ENCODE results near the gene GOT2. TPM values are rescaled to one million over a fixed set of nuclear protein-coding genes. Genes with fewer than 3 reads are reported as not detected.

The GOT2 gene
- total RNA-seq, 3 donors from 2014 or later = 15.4 to 56.2 (median 45.2) TPM

DNA sequence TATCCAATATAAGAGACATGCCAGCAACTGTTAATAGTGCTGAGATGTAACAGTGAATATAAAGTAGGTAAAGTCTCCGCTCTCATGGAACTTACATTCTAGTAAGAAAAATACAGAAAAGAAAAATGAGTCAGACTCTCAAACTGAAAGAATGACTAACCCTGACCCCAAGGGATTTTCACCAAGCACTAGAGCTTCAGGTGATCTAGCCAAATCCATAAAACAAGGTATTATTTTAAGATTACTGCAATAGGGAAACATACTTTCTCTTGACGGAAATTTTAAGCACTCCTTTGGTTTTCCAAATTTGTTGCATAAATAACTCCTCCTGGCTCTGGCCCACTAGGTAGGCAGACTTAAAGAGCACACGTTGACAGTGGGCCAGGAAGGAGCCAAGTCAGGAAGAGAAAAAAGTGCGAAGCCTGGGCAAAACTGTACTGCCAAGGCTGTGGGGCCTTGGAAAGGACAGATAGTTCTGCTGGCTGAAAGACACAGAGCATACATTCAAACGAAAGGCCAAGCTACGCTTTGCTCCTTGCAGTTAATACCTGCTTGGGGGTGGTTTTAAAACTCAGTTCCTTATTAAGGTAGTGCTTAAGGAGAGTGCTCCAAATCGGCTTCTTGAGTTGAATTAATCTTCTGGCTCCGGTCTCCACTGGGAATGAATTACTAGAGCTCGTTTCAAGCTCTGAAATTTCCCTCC is 1.4 kb downstream of the GOT2 start:
- DNase-seq (ENCODE audit: low spot score in 2 of 2) = no peak
- peak overlapping the region; percentile 59 to 73 for H3K27ac ChIP-seq
- no peaks in the 10 kb centered on the region for H3K4me1 ChIP-seq
- intact Hi-C loops (cut with DNase I; ENCODE audit: low total_unique reads) = no loop called here
- H3K4me3 ChIP-seq = peak overlapping the region in 2 of 3 donors; percentile 87 to 98
- H3K27me3 ChIP-seq = no peaks in the 10 kb centered on the region
- no peaks in the 10 kb centered on the region for H3K36me3 ChIP-seq
- no peaks in the 10 kb centered on the region for H3K9me3 ChIP-seq
- TF ChIP-seq, protein P1, sequence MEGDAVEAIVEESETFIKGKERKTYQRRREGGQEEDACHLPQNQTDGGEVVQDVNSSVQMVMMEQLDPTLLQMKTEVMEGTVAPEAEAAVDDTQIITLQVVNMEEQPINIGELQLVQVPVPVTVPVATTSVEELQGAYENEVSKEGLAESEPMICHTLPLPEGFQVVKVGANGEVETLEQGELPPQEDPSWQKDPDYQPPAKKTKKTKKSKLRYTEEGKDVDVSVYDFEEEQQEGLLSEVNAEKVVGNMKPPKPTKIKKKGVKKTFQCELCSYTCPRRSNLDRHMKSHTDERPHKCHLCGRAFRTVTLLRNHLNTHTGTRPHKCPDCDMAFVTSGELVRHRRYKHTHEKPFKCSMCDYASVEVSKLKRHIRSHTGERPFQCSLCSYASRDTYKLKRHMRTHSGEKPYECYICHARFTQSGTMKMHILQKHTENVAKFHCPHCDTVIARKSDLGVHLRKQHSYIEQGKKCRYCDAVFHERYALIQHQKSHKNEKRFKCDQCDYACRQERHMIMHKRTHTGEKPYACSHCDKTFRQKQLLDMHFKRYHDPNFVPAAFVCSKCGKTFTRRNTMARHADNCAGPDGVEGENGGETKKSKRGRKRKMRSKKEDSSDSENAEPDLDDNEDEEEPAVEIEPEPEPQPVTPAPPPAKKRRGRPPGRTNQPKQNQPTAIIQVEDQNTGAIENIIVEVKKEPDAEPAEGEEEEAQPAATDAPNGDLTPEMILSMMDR (IDR thresholded peaks at IDR 0.05) = no peak
- TF ChIP-seq POLR2A (IDR thresholded peaks at IDR 0.05) = no peak
- no peak for TF ChIP-seq POLR2AphosphoS5 (IDR thresholded peaks at IDR 0.05)

DNA sequence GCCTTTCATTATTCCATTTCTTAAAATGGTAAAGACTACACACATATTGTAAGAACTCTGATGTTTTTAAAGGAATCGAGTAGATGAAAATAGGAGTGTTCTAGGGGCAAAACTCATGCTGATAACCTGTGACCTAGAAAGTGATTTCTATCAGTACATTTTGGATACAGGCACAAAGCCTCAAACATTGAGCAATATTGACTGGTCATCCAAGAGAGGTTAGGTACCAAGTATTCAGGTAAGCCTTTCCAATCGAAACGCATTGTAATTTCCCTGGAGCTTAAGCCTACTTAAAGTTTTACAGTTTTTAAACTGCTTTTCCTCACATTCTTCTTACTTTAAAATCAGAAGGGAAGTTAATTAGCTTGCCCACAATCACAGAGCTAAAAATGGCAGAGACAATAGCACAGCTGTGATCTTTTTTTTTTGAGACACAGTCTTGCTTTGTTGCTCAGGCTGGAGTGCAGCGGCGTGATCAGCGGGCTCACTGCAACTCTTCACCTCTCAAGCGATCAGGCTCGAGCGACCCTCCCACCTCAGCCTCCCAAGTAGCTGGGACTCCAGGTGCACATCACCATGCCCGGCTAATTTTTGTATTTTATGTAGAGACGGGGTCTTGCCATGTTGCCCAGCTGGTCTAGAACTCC is 3.3 kb downstream of the GOT2 start:
- DNase-seq (ENCODE audit: low spot score in 2 of 2) = no peak
- Histone ChIP-seq H3K4me1 (no peaks in the 10 kb centered on the region), H3K9me3 (no peaks in the 10 kb centered on the region), H3K27ac (no peak overlapping the region), H3K27me3 (no peaks in the 10 kb centered on the region), H3K36me3 (no peaks in the 10 kb centered on the region), H3K4me3 (no peak overlapping the region)
- intact Hi-C loops (cut with DNase I; ENCODE audit: low total_unique reads) = no loop called here
- TF ChIP-seq POLR2A (IDR thresholded peaks at IDR 0.05) = no peak
- no peak for TF ChIP-seq POLR2AphosphoS5 (IDR thresholded peaks at IDR 0.05)
- TF ChIP-seq, protein P1 (IDR thresholded peaks at IDR 0.05) = no peak

DNA sequence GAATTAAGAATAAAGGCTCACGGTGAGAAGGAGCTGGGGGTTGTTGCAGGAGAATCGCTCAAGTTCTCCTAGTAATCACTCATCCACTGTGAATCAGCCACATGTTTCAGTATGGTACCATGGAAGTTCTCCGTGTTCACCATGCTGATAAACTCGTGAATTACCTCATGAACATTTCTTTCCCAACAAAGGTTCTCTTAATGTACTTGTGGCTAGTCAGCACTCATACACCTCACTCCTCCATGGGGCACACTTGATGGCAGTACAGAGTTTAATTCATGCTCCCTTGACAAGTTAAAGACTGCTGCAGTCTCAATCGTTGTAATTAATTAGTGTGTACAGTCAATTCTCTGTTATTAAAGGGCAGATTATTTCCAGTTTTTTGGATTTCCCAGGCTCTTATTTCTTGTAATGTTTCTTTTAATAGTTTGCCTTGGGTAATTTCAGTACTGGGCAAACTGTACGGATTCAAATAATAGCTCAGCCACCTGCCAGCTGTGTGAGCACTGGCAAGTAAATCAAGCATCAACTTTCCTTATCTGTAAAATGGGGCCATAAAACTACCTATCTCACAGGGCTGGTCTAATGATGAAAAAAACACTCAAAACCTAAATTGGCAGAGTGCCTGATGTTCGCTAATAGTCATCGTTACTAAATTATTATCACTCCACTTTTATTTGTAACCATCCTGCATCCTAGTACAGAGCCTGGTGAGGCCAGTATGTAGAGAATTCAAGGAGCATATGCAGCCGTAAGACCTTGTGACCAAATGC is 6.1 kb downstream of the GOT2 start:
- Histone ChIP-seq H3K27ac (no peak overlapping the region), H3K27me3 (no peaks in the 10 kb centered on the region), H3K4me1 (no peaks in the 10 kb centered on the region), H3K9me3 (no peaks in the 10 kb centered on the region), H3K4me3 (no peak overlapping the region), H3K36me3 (peaks cover 4% of the 10 kb centered on the region)
- intact Hi-C loops (cut with DNase I; ENCODE audit: low total_unique reads) = no loop called here
- DNase-seq (ENCODE audit: low spot score in 2 of 2) = no peak
- TF ChIP-seq POLR2AphosphoS5 (IDR thresholded peaks at IDR 0.05) = no peak
- TF ChIP-seq, protein P1 (IDR thresholded peaks at IDR 0.05) = no peak
- no peak for TF ChIP-seq POLR2A (IDR thresholded peaks at IDR 0.05)

DNA sequence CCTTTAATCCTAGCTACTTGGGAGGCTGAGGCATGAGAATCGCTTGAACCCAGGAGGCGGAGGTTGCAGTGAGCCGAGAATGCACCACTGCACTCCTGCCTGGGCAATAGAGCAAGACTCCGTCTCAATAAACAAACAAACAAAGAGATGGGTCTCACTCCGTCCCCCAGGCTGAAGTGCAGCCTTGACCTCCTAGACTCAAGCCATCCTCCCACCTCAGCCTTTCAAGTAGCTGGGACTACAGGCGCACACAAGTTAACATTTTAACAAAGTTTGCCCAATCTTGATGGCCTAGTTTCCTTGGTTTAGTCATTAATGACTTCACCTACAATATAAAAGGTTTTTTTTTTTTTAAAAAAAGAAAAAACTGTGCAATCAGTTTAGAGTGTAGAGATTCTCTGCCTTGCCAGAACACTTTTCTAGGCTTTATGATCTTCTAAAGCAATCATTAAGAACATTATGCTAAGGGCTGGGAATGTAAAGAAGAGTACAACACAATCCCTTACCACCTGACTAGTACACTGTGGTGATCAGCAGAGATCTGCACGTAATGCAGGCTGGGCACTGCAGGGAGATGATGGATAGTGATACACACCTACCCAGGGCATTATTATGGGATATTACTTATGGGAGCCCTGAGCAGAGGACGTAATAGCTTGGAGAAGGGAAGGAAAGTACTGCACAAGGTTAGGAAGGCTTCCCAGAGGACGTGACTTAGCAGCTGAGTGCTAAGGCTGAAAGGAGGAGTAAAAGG is 6.9 kb downstream of the GOT2 start:
- intact Hi-C loops (cut with DNase I; ENCODE audit: low total_unique reads) = no loop called here
- no peak overlapping the region for H3K4me3 ChIP-seq

More for the DNA sequence above, 6.9 kb downstream of the GOT2 start:
- Histone ChIP-seq H3K36me3 (peaks cover 7% of the 10 kb centered on the region), H3K4me1 (no peaks in the 10 kb centered on the region), H3K9me3 (no peaks in the 10 kb centered on the region), H3K27me3 (no peaks in the 10 kb centered on the region), H3K27ac (no peak overlapping the region)
- TF ChIP-seq POLR2A (IDR thresholded peaks at IDR 0.05) (no peak), POLR2AphosphoS5 (IDR thresholded peaks at IDR 0.05) (no peak)
- TF ChIP-seq, protein P1 (IDR thresholded peaks at IDR 0.05) = no peak
- no peak for DNase-seq (ENCODE audit: low spot score in 2 of 2)

Measured in breast epithelium (tissue), 4 donors.